Pancreas (tissue), 10 donors: Measurements from ENCODE around the gene SGSM1. TPM values are rescaled to one million over a fixed set of nuclear protein-coding genes. Genes with fewer than 3 reads are reported as not detected.

Experiments
- ATAC-seq, 4 donors: fragments of 200-7000 bp; cut with Tn5 transposase; one replicate each; pipeline versions ENCODE4 v1.8.0 to v1.9.1; 2020; ENCODE audit warnings: mild to moderate bottlenecking in 4 of 4, moderate library complexity in 4 of 4
- DNase-seq, 6 donors: peaks; one replicate each; pipeline ENCODE4 v3.0.0-alpha.2; 2020
- FAIRE-seq: peaks from 2 replicates; lab custom pipeline; 2012; peaks lifted over from hg19 to GRCh38; lab: Jason Lieb, UNC
- H3K27ac ChIP-seq, 4 donors: fragments of 200-600 bp; sonication (generic); 1 replicate in 3 of 4; 2 replicates in 1 of 4; pipeline versions ENCODE4 v1.5.0 to v1.8.0; 2020
- H3K27me3 ChIP-seq, 4 donors: fragments of 200-600 bp; one replicate each; pipeline ENCODE4 v1.8.0; 2021
- H3K36me3 ChIP-seq, 3 donors: fragments of 200-600 bp; sonication (generic) in 1 of 3; one replicate each; pipeline versions ENCODE4 v1.5.0 to v1.8.0; 2020 to 2021
- H3K4me1 ChIP-seq, 3 donors: fragments of 200-600 bp; one replicate each; pipeline ENCODE4 v1.8.0; 2021
- H3K4me3 ChIP-seq, 4 donors: fragments of 200-600 bp; sonication (generic) in 2 of 4; one replicate each; pipeline versions ENCODE4 v1.5.0 to v1.8.0; 2020 to 2021
- H3K9me3 ChIP-seq, 4 donors: fragments of 200-600 bp; one replicate each; pipeline ENCODE4 v1.8.0; 2021
- CTCF ChIP-seq, 4 donors: fragments of 200-600 bp; sonication (generic) in 3 of 4; IDR thresholded peaks; one replicate each; pipeline versions ENCODE4 v1.5.0 to v1.8.0; 2021; ENCODE audit warnings: antibody characterized with exemption in 4 of 4
- WGBS, 2 donors: extraction: QIAGEN DNeasy Blood & Tissue Kit; methylation state at CpG; one replicate each; pipeline ENCODE4 v1.1.7; 2013; 5-methylcytosine and 5-hydroxymethylcytosine counted together
- intact Hi-C, 3 donors: fragments of 100-400 bp; cut with DNase I; formaldehyde crosslinking; loops; one replicate each; pipeline versions ENCODE4 v1.11.1 to v1.14.2; 2022
- polyA plus RNA-seq, 2 donors: library from polyadenylated mRNA; stranded (reverse); fragments of 200-250 nt; gene quantifications; one replicate each; pipeline ENCODE4 v1.2.3, GENCODE V29; 2013
- total RNA-seq, 6 donors: library from RNA; stranded (reverse); fragmentation: NEBNext Ultra II Directional in 4 of 6; extraction: Animal tissue kit (Norgen Biotek cat#: 25700) in 4 of 6; gene quantifications; one replicate each; pipeline versions ENCODE4 v1.2.1 to v1.2.4, GENCODE V29; 2021 to 2023
- donor health status: healthy with polysubstance abuse.
- donor health status: DM: no; HTN: no; CAD: no; lungs with moderate emphysema.
- donor health status: DM: no; HTN: no; CAD: no.
- donor health status: control.
- donor health status: control.
- donor health status: Bipolar disorder and iron deficiency.
- donor health status: DM: yes; HTN: yes; CAD: no.
- donor health status: DM: no; HTN: no; CAD: no.
- donor health status: DM: no; HTN: no; CAD: no.
- donor health status: DM: yes; HTN: yes; CAD: no.

Gene SGSM1
- total and polyA plus RNA-seq, 8 donors: 1.6 to 5.1 (median 2.5) TPM

GRCh38 chr22:24883432-24883831 is 77.4 kb downstream of the SGSM1 start:
- FAIRE-seq (no peak), DNase-seq (peak in 1 of 6 donors; percentile 15), ATAC-seq (no peak)
- Histone ChIP-seq H3K27ac (no peak overlapping the region), H3K4me3 (no peak overlapping the region), H3K4me1 (no peaks in the 10 kb centered on the region), H3K9me3 (no peaks in the 10 kb centered on the region), H3K36me3 (no peaks in the 10 kb centered on the region), H3K27me3 (no peaks in the 10 kb centered on the region)
- WGBS, 2 donors: 92 to 93% methylated on average over 6 of the region's 6 CpGs
- TF ChIP-seq CTCF (IDR thresholded peaks at IDR 0.05): no peak
- intact Hi-C loops: no loop called here

DNA sequence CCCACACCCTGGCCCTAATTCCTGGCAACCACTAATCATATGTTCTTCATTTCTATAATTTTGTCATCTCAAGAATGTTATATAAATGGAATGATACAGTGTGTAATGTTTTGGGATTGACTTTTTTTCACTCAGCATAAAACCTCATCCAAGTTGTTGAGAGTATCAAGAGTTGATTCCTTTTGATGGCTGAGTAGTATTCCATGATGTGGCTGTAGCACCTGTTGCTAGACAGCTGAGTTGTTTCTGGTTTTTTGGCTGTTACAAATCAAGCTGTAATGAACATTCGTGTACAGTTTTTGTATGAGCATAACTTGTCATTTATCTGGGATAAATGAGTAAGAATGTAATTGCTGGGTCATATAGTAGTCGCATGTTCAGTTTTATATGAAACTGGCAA is 81.2 kb downstream of the SGSM1 start:
- H3K4me1 ChIP-seq: no peaks in the 10 kb centered on the region
- no peak overlapping the region for H3K4me3 ChIP-seq
- FAIRE-seq: no peak
- intact Hi-C loops: no loop called here
- TF ChIP-seq CTCF (IDR thresholded peaks at IDR 0.05): no peak
- DNase-seq: no peak
- H3K27ac ChIP-seq: no peak overlapping the region
- no peaks in the 10 kb centered on the region for H3K9me3 ChIP-seq
- H3K36me3 ChIP-seq: no peaks in the 10 kb centered on the region
- ATAC-seq: no peak
- 74 to 75% methylated on average over 2 of the region's 2 CpGs for WGBS, 2 donors
- no peaks in the 10 kb centered on the region for H3K27me3 ChIP-seq

GRCh38 chr22:24893341-24894070 is 87.5 kb downstream of the SGSM1 start:
- DNase-seq (peak in 5 of 6 donors; percentile 20 to 72 (median 46)), FAIRE-seq (no peak), ATAC-seq (no peak)
- WGBS, 2 donors: 93% methylated on average over 20 of the region's 20 CpGs
- Histone ChIP-seq H3K36me3 (no peaks in the 10 kb centered on the region), H3K27me3 (no peaks in the 10 kb centered on the region), H3K27ac (peak overlapping the region; percentile 67 to 92 (median 84)), H3K4me3 (no peak overlapping the region), H3K9me3 (no peaks in the 10 kb centered on the region), H3K4me1 (peaks cover 9 to 16% (median 16%) of the 10 kb centered on the region in 3 donors)
- intact Hi-C loops: no loop called here
- TF ChIP-seq CTCF (IDR thresholded peaks at IDR 0.05): no peak

- H3K4me3 ChIP-seq: no peak overlapping the region
- H3K27me3 ChIP-seq: no peaks in the 10 kb centered on the region
- WGBS, 2 donors: 9 to 10% methylated on average over 16 of the region's 16 CpGs
- no peaks in the 10 kb centered on the region for H3K9me3 ChIP-seq
- DNase-seq (peak; percentile 81 to 98 (median 94)), FAIRE-seq (peak; percentile 94), ATAC-seq (peak; percentile 91 to 95 (median 94))
- peaks cover 9 to 16% (median 16%) of the 10 kb centered on the region in 3 donors for H3K4me1 ChIP-seq
- no peak for TF ChIP-seq CTCF (IDR thresholded peaks at IDR 0.05)
- H3K36me3 ChIP-seq: no peaks in the 10 kb centered on the region
- intact Hi-C loops: no loop called here
- H3K27ac ChIP-seq: peak overlapping the region; percentile 67 to 92 (median 84)
Measured at GRCh38 chr22:24894220-24894975, 88.4 kb downstream of the SGSM1 start.
